PC-3 (cell line): ENCODE data around the gene PABPN1. TPM values are rescaled to one million over a fixed set of nuclear protein-coding genes. Genes with fewer than 3 reads are reported as not detected.

Experiments
- ATAC-seq: fragments of 200-7000 bp; cut with Tn5 transposase; 2 replicates; pipeline ENCODE4 v1.9.1; 2020; ENCODE audit warnings: mild to moderate bottlenecking, moderate library complexity
- BruUV-seq: library from RNA; stranded (reverse); fragments of 400-500 nt; replicated peaks from 2 replicates; lab custom pipeline; 2021; lab: Mats Ljungman, UMichigan
- CTCF ChIA-PET: fragments of 300-600 bp; sonication (Branson Sonifier 250); formaldehyde crosslinking; loops from one replicate; lab custom pipeline; 2022; ENCODE audit warnings: antibody characterized with exemption; lab: Charles Lee
- POLR2A ChIA-PET: fragments of 300-600 bp; sonication (Branson Sonifier 250); formaldehyde crosslinking; loops from one replicate; lab custom pipeline; 2022; ENCODE audit warnings: antibody characterized with exemption; ENCODE audit not compliant: unreplicated experiment; lab: Charles Lee
- DNase-seq: peaks from one replicate; pipeline ENCODE4 v3.0.0-alpha.2; 2015
- H2AFZ ChIP-seq: fragments of 300-600 bp; sonication (generic); 2 replicates; pipeline ENCODE4 v1.6.0; 2016; ENCODE audit warnings: antibody characterized with exemption, low read length
- H3F3A ChIP-seq: fragments of 300-600 bp; sonication (generic); one replicate; pipeline ENCODE4 v1.6.0; 2017; ENCODE audit warnings: antibody characterized with exemption, low read length, control low read depth, mild to moderate bottlenecking; ENCODE audit not compliant: unreplicated experiment
- H3K27ac ChIP-seq: fragments of 300-600 bp; sonication (generic); 2 replicates; pipeline ENCODE4 v1.5.1; 2016; ENCODE audit warnings: mild to moderate bottlenecking, low read length
- H3K27me3 ChIP-seq: fragments of 300-600 bp; sonication (generic); 2 replicates; pipeline ENCODE4 v1.6.1; 2016; ENCODE audit warnings: low read length, mixed read lengths
- H3K36me3 ChIP-seq: fragments of 300-600 bp; sonication (generic); 2 replicates; pipeline ENCODE4 v1.6.1; 2016; ENCODE audit warnings: low read depth, mixed run types, low read length, mixed read lengths
- H3K4me1 ChIP-seq: fragments of 300-600 bp; sonication (generic); 2 replicates; pipeline ENCODE4 v1.5.1; 2016; ENCODE audit warnings: low read length; ENCODE audit not compliant: insufficient read depth
- H3K4me2 ChIP-seq: fragments of 300-600 bp; sonication (generic); 2 replicates; pipeline ENCODE4 v1.6.0; 2016; ENCODE audit warnings: low read length
- H3K4me3 ChIP-seq: fragments of 300-600 bp; sonication (generic); 2 replicates; pipeline ENCODE4 v1.5.1; 2016; ENCODE audit warnings: mild to moderate bottlenecking, low read length, mixed read lengths
- H3K79me2 ChIP-seq: fragments of 300-600 bp; sonication (generic); 2 replicates; pipeline ENCODE4 v1.6.1; 2017; ENCODE audit warnings: low read length, mixed read lengths
- H3K9ac ChIP-seq: fragments of 300-600 bp; sonication (generic); 2 replicates; pipeline ENCODE4 v1.6.0; 2016; ENCODE audit warnings: mild to moderate bottlenecking, low read length
- H3K9me2 ChIP-seq: fragments of 300-600 bp; sonication (generic); replicated peaks from 2 replicates; pipeline ENCODE4 v1.6.1; 2016; ENCODE audit warnings: mixed run types, low read length, mixed read lengths
- H3K9me3 ChIP-seq: fragments of 300-600 bp; sonication (generic); 2 replicates; pipeline ENCODE4 v1.6.1; 2016; ENCODE audit warnings: low read length, mixed read lengths
- H4K20me1 ChIP-seq: fragments of 300-600 bp; sonication (generic); 2 replicates; pipeline ENCODE4 v1.6.1; 2016; ENCODE audit warnings: low read length, mixed read lengths
- EZH2 ChIP-seq: fragments of 300-600 bp; sonication (generic); IDR thresholded peaks from one replicate; pipeline ENCODE4 v1.6.1; 2017; ENCODE audit warnings: antibody characterized with exemption, mild to moderate bottlenecking, low read length; ENCODE audit not compliant: unreplicated experiment
- EZH2phosphoT487 ChIP-seq: fragments of 300-600 bp; sonication (generic); IDR thresholded peaks from 2 replicates; pipeline ENCODE4 v1.6.1; 2018; ENCODE audit warnings: mild to moderate bottlenecking, antibody characterized with exemption, low read length, borderline replicate concordance
- intact Hi-C: fragments of 100-400 bp; cut with micrococcal nuclease; formaldehyde crosslinking; loops from 2 replicates; pipeline ENCODE4 v1.9.0; 2023
- total RNA-seq: library from RNA; depleted of rRNA; stranded (reverse); fragments of >200 nt; gene quantifications from 2 replicates; pipeline ENCODE4 v1.2.3, GENCODE V29; 2014
- TF ChIP-seq, protein P1 (sequence below): fragments of 300-600 bp; sonication (generic); conservative IDR thresholded peaks from 2 replicates; pipeline ENCODE4 v1.5.1; 2017; ENCODE audit warnings: antibody characterized with exemption, low read depth, mild to moderate bottlenecking, low read length

Gene PABPN1
- total RNA-seq, 1 experiment from 2014 or later: 89.1 TPM

- CTCF ChIA-PET: interaction anchor here (0.8 to 2.1 kb wide), 2 partner anchors 17 to 202 kb away, joined by 3 to 14 read pairs; partner anchors contain the start of gene BCL2L2
- no peak overlapping the region for H2AFZ ChIP-seq
- H3K27ac ChIP-seq: no peak overlapping the region
- no peaks in the 10 kb centered on the region for H3K9me3 ChIP-seq
- TF ChIP-seq EZH2phosphoT487 (no peak), EZH2 (no peak)
- TF ChIP-seq, protein P1, sequence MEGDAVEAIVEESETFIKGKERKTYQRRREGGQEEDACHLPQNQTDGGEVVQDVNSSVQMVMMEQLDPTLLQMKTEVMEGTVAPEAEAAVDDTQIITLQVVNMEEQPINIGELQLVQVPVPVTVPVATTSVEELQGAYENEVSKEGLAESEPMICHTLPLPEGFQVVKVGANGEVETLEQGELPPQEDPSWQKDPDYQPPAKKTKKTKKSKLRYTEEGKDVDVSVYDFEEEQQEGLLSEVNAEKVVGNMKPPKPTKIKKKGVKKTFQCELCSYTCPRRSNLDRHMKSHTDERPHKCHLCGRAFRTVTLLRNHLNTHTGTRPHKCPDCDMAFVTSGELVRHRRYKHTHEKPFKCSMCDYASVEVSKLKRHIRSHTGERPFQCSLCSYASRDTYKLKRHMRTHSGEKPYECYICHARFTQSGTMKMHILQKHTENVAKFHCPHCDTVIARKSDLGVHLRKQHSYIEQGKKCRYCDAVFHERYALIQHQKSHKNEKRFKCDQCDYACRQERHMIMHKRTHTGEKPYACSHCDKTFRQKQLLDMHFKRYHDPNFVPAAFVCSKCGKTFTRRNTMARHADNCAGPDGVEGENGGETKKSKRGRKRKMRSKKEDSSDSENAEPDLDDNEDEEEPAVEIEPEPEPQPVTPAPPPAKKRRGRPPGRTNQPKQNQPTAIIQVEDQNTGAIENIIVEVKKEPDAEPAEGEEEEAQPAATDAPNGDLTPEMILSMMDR: no peak
- peak overlapping the region; percentile 96 for H3K9ac ChIP-seq
- DNase-seq: no peak
- peaks cover 3% of the 10 kb centered on the region for H3F3A ChIP-seq
- ATAC-seq: no peak
- H3K9me2 ChIP-seq: no peaks in the 10 kb centered on the region
- H3K4me1 ChIP-seq: peaks cover 17% of the 10 kb centered on the region
- H3K4me2 ChIP-seq: peak overlapping the region; percentile 94
- BruUV-seq: TSS peak; percentile 25
- H3K4me3 ChIP-seq: peak overlapping the region; percentile 99
- no peaks in the 10 kb centered on the region for H3K27me3 ChIP-seq
- peaks cover 11% of the 10 kb centered on the region; the same call in 1 of the 2 replicates for H4K20me1 ChIP-seq
- intact Hi-C loops: no loop called here
- peaks cover 26% of the 10 kb centered on the region for H3K79me2 ChIP-seq
- POLR2A ChIA-PET: no interaction called here
- H3K36me3 ChIP-seq: peaks cover 34% of the 10 kb centered on the region
Measured at GRCh38 chr14:23322568-23323517, 1.6 kb downstream of the PABPN1 start.

DNA sequence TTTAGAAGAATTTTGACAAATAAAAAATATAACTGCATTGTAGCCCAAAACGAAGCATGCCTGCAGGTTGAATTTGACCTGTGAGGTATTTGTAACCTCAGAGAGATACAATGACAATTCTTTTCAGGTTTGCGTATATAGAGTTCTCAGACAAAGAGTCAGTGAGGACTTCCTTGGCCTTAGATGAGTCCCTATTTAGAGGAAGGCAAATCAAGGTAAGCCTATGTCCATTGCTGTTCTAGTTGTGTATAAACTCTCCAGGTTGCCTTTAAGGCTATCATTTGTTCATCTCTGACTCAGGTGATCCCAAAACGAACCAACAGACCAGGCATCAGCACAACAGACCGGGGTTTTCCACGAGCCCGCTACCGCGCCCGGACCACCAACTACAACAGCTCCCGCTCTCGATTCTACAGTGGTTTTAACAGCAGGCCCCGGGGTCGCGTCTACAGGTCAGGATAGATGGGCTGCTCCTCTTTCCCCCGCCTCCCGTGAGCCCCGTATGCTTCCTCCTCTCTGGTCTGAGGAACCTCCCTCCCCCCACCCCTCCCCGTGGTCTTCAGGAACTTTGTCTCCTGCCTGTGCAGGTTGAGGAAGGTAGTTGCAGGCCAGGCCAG, 2.7 kb downstream of the PABPN1 start:
- no peaks in the 10 kb centered on the region for H3K9me3 ChIP-seq
- H4K20me1 ChIP-seq: peaks cover 11% of the 10 kb centered on the region; the same call in 1 of the 2 replicates
- ChIA-PET POLR2A (interaction anchor here (0.7 kb wide), 1 partner anchor 1892 kb away, joined by 3 read pairs; no protein-coding TSS in a partner anchor), CTCF (interaction anchor here (0.5 kb wide), 1 partner anchor 36 kb away, joined by 5 read pairs; no protein-coding TSS in a partner anchor)
- TF ChIP-seq, protein P1: no peak
- TF ChIP-seq EZH2: no peak
- no peak for TF ChIP-seq EZH2phosphoT487
- DNase-seq (no peak), ATAC-seq (no peak)
- H3K4me3 ChIP-seq: no peak overlapping the region
- BruUV-seq: no TSS peak
- no peaks in the 10 kb centered on the region for H3K9me2 ChIP-seq
- peak overlapping the region; percentile 94; the same call in 1 of the 2 replicates for H3K4me2 ChIP-seq
- H3K27ac ChIP-seq: no peak overlapping the region
- no peak overlapping the region for H2AFZ ChIP-seq
- peaks cover 3% of the 10 kb centered on the region for H3F3A ChIP-seq
- intact Hi-C loops: no loop called here
- no peak overlapping the region for H3K9ac ChIP-seq
- peaks cover 33% of the 10 kb centered on the region for H3K36me3 ChIP-seq
- no peaks in the 10 kb centered on the region for H3K27me3 ChIP-seq
- peaks cover 26% of the 10 kb centered on the region for H3K79me2 ChIP-seq
- H3K4me1 ChIP-seq: peaks cover 17% of the 10 kb centered on the region
